Karpas-422 (cell line): ENCODE measurements around the gene NUDT8. TPM values are rescaled to one million over a fixed set of nuclear protein-coding genes. Genes with fewer than 3 reads are reported as not detected.

Experiments
- DNase-seq: peaks from one replicate; pipeline ENCODE4 v3.0.0-alpha.2; 2015
- H2AFZ ChIP-seq: fragments of 200-600 bp; sonication (generic); 2 replicates; pipeline ENCODE4 v1.6.1; 2014; ENCODE audit warnings: antibody characterized with exemption, low read length, mixed read lengths
- H3K27ac ChIP-seq: fragments of 200-600 bp; sonication (generic); 2 replicates; pipeline ENCODE4 v1.5.1; 2014; ENCODE audit warnings: mild to moderate bottlenecking, low read length, moderate library complexity
- H3K27me3 ChIP-seq: fragments of 200-600 bp; sonication (generic); 2 replicates; pipeline ENCODE4 v1.6.1; 2014; ENCODE audit warnings: low read length, mixed read lengths
- H3K36me3 ChIP-seq: fragments of 200-600 bp; sonication (generic); 2 replicates; pipeline ENCODE4 v1.6.1; 2014; ENCODE audit warnings: low read length, mixed read lengths; ENCODE audit not compliant: insufficient read depth
- H3K4me1 ChIP-seq: fragments of 200-600 bp; sonication (generic); 2 replicates; pipeline ENCODE4 v1.6.1; 2014; ENCODE audit warnings: mild to moderate bottlenecking, low read length, mixed read lengths
- H3K4me2 ChIP-seq: fragments of 200-600 bp; sonication (generic); 2 replicates; pipeline ENCODE4 v1.6.1; 2014; ENCODE audit warnings: low read length, low read depth, mild to moderate bottlenecking; ENCODE audit not compliant: poor library complexity, severe bottlenecking
- H3K4me3 ChIP-seq: fragments of 200-600 bp; sonication (generic); 2 replicates; pipeline ENCODE4 v1.5.1; 2014; ENCODE audit warnings: mild to moderate bottlenecking, antibody characterized with exemption, low read length, mixed read lengths
- H3K79me2 ChIP-seq: fragments of 200-600 bp; sonication (generic); 2 replicates; pipeline ENCODE4 v1.6.1; 2014; ENCODE audit warnings: mild to moderate bottlenecking, low read length, mixed read lengths
- H3K9ac ChIP-seq: fragments of 200-600 bp; sonication (generic); 2 replicates; pipeline ENCODE4 v1.6.0; 2014; ENCODE audit warnings: low read length
- H3K9me2 ChIP-seq: fragments of 200-600 bp; sonication (generic), shearing (Covaris generic); replicated peaks from 2 replicates; pipeline ENCODE4 v1.6.0; 2014; ENCODE audit warnings: mild to moderate bottlenecking, low read length, moderate library complexity; ENCODE audit not compliant: insufficient read depth
- H3K9me3 ChIP-seq: fragments of 300-700, 200-600 bp; sonication (generic); 2 replicates; pipeline ENCODE4 v1.6.1; 2014; ENCODE audit warnings: low read length, mixed read lengths
- H4K20me1 ChIP-seq: fragments of 200-600 bp; sonication (generic); 2 replicates; pipeline ENCODE4 v1.6.1; 2014; ENCODE audit warnings: mild to moderate bottlenecking, antibody characterized with exemption, low read length, low read depth; ENCODE audit not compliant: insufficient read depth
- total RNA-seq: library from RNA; depleted of rRNA; stranded (reverse); fragments of >200 nt; shearing (Covaris generic); gene quantifications from 2 replicates; pipeline ENCODE4 v1.2.3, GENCODE V29; 2014; ENCODE audit warnings: low replicate concordance

NUDT8 gene
- total RNA-seq, 1 experiment from 2014 or later: 10.4 TPM

DNA sequence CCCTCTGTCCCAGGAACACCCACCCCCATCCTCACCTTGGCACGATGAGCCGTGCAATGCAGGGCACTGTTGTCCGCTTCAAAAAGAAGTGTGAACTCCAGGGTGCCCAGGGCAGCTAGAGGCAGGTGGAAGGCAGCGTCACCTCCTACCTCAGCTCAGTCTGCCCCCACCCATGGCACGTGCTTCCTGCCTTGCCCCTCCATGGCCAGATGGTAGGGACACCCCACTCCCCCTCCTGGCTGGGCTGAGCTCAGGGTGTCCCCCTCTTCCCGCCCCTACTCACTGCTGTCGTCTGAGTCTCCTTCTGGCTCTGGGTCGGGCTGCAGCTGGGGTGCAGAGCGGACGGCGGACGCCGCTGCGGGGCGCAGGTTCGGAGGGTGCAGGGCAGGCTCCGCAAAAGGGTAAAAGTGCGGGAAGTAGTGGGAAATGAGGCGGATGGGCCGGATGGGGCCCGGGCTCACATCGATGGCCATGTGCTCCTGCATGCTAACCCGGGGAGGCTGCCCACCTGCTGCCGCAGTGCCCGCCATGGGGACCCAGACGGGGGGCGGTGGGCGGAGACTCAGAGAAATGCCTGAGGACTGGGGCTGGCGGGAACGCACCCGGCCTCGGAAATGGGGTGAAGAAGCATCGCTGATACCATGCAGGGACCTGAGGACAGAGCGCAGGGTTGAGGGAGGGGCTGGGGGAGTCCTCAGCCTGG is 13.9 kb downstream of the NUDT8 start:
- Histone ChIP-seq H2AFZ (no peak overlapping the region), H3K9me3 (no peaks in the 10 kb centered on the region), H3K4me3 (no peak overlapping the region), H3K4me1 (peaks cover 23% of the 10 kb centered on the region), H3K36me3 (no peaks in the 10 kb centered on the region), H3K4me2 (no peak overlapping the region), H3K9me2 (no peaks in the 10 kb centered on the region), H3K27me3 (no peaks in the 10 kb centered on the region), H3K79me2 (no peaks in the 10 kb centered on the region), H4K20me1 (no peaks in the 10 kb centered on the region), H3K9ac (no peak overlapping the region), H3K27ac (no peak overlapping the region)
- no peak for DNase-seq

DNA sequence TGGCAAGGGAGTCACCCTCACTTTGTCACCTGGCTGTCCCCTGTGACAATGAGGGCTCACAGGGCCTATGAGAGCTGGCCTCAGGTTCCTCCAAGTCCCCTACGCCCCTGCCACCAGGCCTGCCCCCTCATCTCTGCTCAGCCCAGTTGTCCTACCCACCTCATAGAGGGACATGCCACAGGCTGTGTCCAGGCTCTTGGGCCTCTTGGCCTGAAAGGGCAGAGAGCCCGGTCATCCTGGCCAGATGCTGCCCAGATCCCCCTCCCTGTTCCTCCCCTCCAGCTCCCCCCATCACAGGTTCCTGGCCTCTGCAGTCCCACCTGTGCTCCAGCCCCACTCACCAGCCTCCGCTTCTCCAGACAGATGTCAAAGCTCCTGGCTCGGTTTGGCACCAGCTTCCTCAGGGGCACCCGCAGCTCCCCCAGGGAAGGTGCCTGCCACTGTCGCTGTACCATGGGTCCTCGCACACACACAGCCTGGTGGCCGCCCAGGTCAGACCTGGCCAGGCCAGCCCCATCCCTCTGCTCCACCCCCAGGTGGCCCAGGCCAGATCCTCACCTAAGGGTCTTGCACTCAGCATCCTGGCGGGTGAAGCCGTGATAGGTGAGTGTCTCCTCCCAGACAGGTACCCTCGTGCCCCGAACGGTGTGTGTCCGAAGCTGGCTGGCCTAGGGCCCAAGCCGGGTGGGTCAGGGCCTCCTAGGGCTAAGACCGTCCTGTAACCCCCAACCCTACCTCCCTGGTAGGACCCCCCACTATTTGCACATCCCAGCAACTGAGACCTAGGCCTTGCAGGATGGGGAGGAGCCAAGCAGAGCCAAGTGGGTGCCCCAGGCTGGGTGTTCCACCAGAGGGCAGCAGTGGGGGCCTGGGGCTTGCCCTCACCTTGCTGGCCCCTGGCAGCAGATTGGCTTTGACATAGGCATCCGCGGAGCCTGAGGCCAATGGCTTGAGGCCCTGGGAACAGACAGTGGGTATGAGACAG is 14.7 kb downstream of the NUDT8 start:
- peak; percentile 89 for DNase-seq
- no peaks in the 10 kb centered on the region for H3K9me2 ChIP-seq
- peak overlapping the region; percentile 91 for H3K27ac ChIP-seq
- H3K79me2 ChIP-seq: no peaks in the 10 kb centered on the region
- no peaks in the 10 kb centered on the region for H3K36me3 ChIP-seq
- peak overlapping the region; percentile 70 for H3K4me2 ChIP-seq
- H3K4me3 ChIP-seq: peak overlapping the region; percentile 61
- H3K9me3 ChIP-seq: no peaks in the 10 kb centered on the region
- no peaks in the 10 kb centered on the region for H3K27me3 ChIP-seq
- peak overlapping the region; percentile 75 for H3K9ac ChIP-seq
- no peaks in the 10 kb centered on the region for H4K20me1 ChIP-seq
- H2AFZ ChIP-seq: no peak overlapping the region; the same call in 1 of the 2 replicates
- H3K4me1 ChIP-seq: peaks cover 23% of the 10 kb centered on the region

DNA sequence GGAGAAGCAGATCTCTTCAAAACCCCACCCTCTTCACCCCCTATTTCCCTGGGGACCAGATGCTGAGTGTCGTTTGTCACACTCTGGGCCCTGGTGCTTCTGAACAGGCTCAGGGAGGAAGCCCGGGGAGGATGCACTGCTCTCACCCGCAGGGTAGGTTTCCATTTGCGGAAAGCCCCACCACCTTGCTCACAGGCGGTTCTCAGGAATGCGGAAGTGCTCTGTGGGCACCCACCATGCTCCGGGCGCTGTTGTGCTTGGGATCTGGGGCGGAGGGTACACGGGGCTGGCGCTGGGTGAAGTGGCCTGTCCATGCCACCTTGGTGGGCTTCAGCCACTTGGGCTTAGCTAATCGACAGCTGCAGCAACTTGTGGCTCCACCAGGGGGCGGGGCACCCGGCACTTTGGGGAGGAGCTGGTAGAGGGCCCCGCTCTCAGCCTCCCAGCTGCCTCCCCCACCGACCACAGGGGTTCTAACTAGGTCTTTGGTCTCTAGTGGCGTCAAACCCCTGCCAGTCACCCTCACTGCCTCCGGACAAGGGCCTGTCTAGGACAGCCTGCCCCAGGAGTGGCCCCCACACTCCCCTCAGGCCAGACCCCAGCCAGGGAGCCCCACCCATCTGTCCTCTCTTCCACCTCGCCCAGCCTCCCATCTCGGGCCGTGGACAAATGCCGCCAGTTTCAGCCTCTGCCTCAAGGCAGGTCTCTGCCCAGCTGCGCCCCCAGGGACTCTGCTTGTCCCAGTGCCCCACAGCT is 15.6 kb downstream of the NUDT8 start:
- Histone ChIP-seq H3K9me2 (no peaks in the 10 kb centered on the region), H3K4me3 (peak overlapping the region; percentile 61), H3K9me3 (no peaks in the 10 kb centered on the region), H2AFZ (peak overlapping the region; percentile 61; the same call in 1 of the 2 replicates), H3K4me1 (peaks cover 23% of the 10 kb centered on the region), H3K27ac (peak overlapping the region; percentile 91), H3K9ac (peak overlapping the region; percentile 75), H3K27me3 (no peaks in the 10 kb centered on the region), H3K36me3 (no peaks in the 10 kb centered on the region; the same call in 1 of the 2 replicates), H3K79me2 (no peaks in the 10 kb centered on the region), H4K20me1 (no peaks in the 10 kb centered on the region), H3K4me2 (peak overlapping the region; percentile 70)
- DNase-seq: peak; percentile 95

DNA sequence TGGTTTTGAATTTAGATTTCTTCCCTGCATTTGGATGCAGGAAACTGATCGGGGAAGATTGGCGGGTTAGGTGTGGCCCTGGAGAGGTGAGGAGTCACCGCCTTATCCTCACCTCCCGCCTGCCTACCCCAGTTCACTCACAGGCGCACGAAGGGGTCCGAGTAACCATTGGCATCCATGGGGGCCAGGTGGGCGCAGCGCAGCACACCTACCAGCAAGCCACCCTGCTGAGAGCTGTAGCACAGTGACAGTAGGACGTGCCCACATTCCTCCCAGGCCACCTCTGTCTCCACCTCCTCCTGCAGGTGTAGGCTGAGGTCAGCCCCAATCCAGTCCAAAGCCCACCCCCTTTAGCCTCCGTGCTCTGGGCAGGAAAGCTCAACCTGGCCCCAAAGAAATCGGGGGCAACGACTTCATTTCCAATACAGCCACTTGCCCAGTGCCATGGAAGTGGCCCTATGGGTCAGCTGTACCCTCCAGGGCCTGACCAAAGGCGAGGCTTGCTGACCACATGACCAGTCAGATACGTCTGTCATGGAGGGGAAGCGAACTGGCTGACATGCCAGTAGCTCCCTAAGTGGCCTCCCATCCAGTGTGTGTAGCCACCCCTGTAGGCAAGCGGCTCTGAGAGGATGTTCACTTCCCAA is 16.3 kb downstream of the NUDT8 start:
- Histone ChIP-seq H2AFZ (no peak overlapping the region), H3K9me2 (no peaks in the 10 kb centered on the region), H3K27me3 (no peaks in the 10 kb centered on the region), H3K79me2 (peaks cover under 1% of the 10 kb centered on the region), H3K9ac (peak overlapping the region; percentile 75), H3K4me1 (peaks cover 24% of the 10 kb centered on the region), H3K27ac (peak overlapping the region; percentile 91), H3K36me3 (no peaks in the 10 kb centered on the region; the same call in 1 of the 2 replicates), H3K9me3 (no peaks in the 10 kb centered on the region), H4K20me1 (peaks cover under 1% of the 10 kb centered on the region; the same call in 1 of the 2 replicates), H3K4me3 (peak overlapping the region; percentile 61), H3K4me2 (peak overlapping the region; percentile 70)
- no peak for DNase-seq

- Histone ChIP-seq H4K20me1 (peaks cover 3% of the 10 kb centered on the region; the same call in 1 of the 2 replicates), H3K4me3 (no peak overlapping the region), H3K9ac (no peak overlapping the region), H3K9me3 (no peaks in the 10 kb centered on the region), H2AFZ (no peak overlapping the region), H3K27me3 (no peaks in the 10 kb centered on the region), H3K36me3 (no peaks in the 10 kb centered on the region; the same call in 1 of the 2 replicates), H3K27ac (no peak overlapping the region), H3K4me2 (no peak overlapping the region), H3K4me1 (peaks cover 31% of the 10 kb centered on the region), H3K79me2 (peaks cover 8% of the 10 kb centered on the region), H3K9me2 (no peaks in the 10 kb centered on the region)
- DNase-seq: no peak
Observed at GRCh38 chr11:67612751-67613150, 17.0 kb downstream of the NUDT8 start.

GRCh38 chr11:67611704-67612587 is 17.8 kb downstream of the NUDT8 start:
- H3K4me2 ChIP-seq: no peak overlapping the region
- H3K27me3 ChIP-seq: no peaks in the 10 kb centered on the region
- no peaks in the 10 kb centered on the region; the same call in 1 of the 2 replicates for H3K36me3 ChIP-seq
- H3K27ac ChIP-seq: no peak overlapping the region
- peaks cover 3% of the 10 kb centered on the region; the same call in 1 of the 2 replicates for H4K20me1 ChIP-seq
- H3K4me3 ChIP-seq: no peak overlapping the region
- no peak for DNase-seq
- H3K79me2 ChIP-seq: peaks cover 16% of the 10 kb centered on the region
- no peak overlapping the region for H2AFZ ChIP-seq
- H3K9ac ChIP-seq: no peak overlapping the region
- H3K4me1 ChIP-seq: peaks cover 36% of the 10 kb centered on the region
- no peaks in the 10 kb centered on the region for H3K9me3 ChIP-seq
- no peaks in the 10 kb centered on the region for H3K9me2 ChIP-seq

GRCh38 chr11:67611165-67611564 is 18.6 kb downstream of the NUDT8 start:
- DNase-seq: no peak
- peaks cover 39% of the 10 kb centered on the region for H3K4me1 ChIP-seq
- H3K9ac ChIP-seq: no peak overlapping the region
- no peak overlapping the region for H2AFZ ChIP-seq
- peaks cover 3% of the 10 kb centered on the region; the same call in 1 of the 2 replicates for H4K20me1 ChIP-seq
- no peaks in the 10 kb centered on the region; the same call in 1 of the 2 replicates for H3K36me3 ChIP-seq
- no peak overlapping the region for H3K4me3 ChIP-seq
- no peaks in the 10 kb centered on the region for H3K27me3 ChIP-seq
- peaks cover 18% of the 10 kb centered on the region for H3K79me2 ChIP-seq
- H3K9me3 ChIP-seq: no peaks in the 10 kb centered on the region
- H3K9me2 ChIP-seq: no peaks in the 10 kb centered on the region
- H3K4me2 ChIP-seq: no peak overlapping the region
- H3K27ac ChIP-seq: no peak overlapping the region
